ENCODE results near the gene MEDAG.

GRCh38 chr13:30924721-30925120, 18.6 kb downstream of the MEDAG start:
- TF ChIP-seq POLR2A (IDR thresholded peaks at IDR 0.05) (no peak), POLR2AphosphoS5 (IDR thresholded peaks at IDR 0.05) (no peak)

Data from gastroesophageal sphincter (tissue), 2 donors.